LNCAP (cell line): ENCODE data around the gene GATA2.

Source experiments
- TF ChIP-seq, protein P1 (sequence below): fragments of 450-650 bp; IDR thresholded peaks from 2 replicates; pipeline ENCODE4 v1.5.1; 2017; ENCODE audit warnings: mild to moderate bottlenecking

The GATA2 gene

DNA sequence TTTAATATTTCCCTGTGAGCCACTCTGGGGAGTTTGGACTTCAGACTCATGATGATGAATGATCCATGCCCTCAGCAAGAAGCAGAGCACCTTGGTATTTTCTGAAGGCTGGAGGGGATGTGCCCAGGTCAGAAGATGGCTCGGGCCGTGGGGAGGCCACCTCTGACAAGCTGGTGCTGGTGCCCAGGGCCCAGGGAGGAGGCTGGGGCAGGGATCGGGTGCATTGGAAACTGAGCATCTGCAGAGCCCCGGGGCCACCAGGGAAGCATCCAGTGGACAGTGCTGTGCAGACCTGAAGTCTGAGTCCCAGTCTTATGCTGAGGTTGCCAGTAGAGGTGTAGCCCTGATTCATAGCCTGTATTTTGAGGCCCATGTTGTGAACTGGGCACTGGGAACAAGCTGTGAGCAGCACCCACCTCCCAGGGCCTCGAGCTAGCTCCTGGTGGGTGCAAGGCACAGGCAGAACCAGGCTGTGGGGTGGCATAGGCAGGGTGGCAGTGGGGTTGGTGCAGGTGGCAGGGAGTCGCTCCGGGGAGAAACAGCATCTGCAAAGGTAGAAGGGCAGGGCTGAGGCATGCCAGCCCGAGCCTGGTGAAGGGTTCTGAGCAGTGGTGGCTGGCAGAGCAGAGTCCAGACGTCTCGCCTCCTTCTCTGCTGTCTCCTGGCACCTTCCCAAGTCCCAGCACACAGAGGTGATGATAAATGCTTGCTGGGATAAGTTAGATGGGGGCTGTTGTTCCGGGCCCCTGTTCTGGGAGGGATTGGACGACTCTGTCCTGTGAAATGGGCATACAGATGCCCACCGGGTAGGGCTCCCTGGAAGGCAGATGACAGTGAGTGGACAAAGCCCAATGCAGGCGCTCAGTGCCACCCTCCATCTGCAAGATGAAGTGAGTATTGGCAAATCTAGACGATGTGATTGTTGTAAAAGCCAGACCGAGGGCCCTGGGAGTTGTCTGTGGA lies 36.9 kb downstream of the GATA2 start:
- TF ChIP-seq, protein P1, sequence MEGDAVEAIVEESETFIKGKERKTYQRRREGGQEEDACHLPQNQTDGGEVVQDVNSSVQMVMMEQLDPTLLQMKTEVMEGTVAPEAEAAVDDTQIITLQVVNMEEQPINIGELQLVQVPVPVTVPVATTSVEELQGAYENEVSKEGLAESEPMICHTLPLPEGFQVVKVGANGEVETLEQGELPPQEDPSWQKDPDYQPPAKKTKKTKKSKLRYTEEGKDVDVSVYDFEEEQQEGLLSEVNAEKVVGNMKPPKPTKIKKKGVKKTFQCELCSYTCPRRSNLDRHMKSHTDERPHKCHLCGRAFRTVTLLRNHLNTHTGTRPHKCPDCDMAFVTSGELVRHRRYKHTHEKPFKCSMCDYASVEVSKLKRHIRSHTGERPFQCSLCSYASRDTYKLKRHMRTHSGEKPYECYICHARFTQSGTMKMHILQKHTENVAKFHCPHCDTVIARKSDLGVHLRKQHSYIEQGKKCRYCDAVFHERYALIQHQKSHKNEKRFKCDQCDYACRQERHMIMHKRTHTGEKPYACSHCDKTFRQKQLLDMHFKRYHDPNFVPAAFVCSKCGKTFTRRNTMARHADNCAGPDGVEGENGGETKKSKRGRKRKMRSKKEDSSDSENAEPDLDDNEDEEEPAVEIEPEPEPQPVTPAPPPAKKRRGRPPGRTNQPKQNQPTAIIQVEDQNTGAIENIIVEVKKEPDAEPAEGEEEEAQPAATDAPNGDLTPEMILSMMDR: no peak

GRCh38 chr3:128455116-128455515 lies 37.9 kb downstream of the GATA2 start:
- TF ChIP-seq, protein P1: no peak

DNA sequence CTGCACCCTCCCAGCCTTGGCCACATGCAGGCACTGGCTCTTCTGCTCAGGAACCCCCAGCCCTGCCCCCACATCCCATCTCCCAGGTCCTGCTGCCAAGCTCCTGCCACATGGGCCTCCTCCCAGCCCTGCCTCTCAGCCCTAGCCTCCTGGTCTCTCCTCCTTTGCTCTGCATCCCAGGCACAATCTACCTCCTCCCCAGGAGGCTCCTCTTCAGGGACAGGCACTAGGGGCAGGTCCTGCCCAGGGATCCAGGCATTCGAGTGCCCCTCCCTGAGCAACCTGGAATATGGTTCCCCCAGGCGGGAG lies 38.7 kb downstream of the GATA2 start:
- TF ChIP-seq, protein P1: no peak

GRCh38 chr3:128453501-128454309 lies 39.3 kb downstream of the GATA2 start:
- TF ChIP-seq, protein P1: no peak

DNA sequence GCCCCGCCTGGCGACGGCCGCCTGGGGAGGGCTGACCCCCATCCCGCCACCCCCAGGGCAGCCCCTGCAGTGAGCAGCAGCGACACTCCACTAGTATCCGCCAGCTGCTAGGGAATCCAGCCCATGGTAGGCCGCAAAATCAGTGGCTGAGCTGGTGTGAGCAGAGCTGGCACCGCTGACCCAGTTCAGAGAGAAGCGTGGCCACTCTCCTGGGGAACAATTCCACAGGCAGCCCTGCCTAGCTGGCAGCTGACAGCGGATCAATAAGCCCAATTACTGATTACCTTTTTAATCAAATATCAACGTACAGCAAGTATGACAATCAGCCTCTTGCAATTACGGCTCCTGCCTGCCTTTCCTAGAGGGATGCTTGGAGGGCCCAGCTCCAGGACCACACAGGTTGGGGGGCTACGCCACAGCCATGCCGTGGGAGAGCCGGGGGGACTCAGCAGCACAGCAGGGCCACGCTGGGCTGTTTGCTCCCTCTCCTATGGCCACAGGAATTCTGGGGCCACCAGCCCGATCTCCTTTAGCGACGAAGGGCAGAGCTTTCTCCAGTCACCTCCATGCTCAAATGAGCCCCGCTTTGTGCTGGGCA lies 40.2 kb downstream of the GATA2 start:
- TF ChIP-seq, protein P1: no peak

DNA sequence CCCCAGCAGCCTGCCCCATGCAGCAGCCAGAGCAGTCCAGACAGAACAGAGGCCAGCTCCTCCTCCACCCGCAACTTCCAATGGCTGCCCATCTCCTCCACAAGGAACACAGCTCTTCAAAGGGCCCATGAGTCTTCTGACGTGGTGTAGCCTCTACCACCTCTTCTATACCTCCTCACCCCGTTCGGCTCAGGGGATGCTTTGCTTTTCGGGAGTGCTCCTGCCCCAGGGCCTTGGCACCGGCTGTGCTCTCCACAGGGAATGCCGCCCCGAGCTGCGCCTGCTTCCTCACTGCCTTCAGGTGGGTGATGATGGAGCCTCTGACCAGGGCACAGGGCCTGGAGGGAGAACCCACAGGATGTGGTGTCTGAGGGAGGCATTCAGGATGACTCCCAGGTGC lies 40.9 kb downstream of the GATA2 start:
- TF ChIP-seq, protein P1: no peak

DNA sequence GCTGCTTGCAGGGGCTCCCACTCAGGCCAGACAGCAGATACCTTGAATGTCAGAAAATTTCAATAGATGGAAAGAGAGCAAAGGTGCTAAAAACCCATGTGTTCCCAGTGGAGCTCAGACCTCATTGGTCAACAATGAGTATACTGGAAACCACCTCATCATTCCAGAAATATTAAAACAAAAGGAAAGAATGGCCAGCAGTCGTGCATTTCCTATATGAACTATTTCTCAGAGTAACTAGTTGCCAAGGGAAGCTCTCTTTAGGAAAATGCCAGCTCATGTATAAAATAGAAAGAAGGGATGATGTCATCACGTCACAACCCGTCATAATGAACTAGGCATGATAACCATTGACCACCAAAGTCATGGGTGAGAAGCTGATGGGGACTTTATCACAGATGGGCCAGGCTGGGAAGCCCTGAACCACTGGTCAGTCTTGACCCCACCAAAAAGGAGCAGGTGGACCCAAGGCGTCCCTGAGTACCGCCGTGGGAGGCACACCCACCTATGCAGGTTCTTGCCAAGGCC lies 43.8 kb downstream of the GATA2 start:
- TF ChIP-seq, protein P1: no peak
